A549 (cell line): ENCODE results near the gene ABI3BP.

Experiments used
- CHD2 ChIP-seq: fragments of 150-350 bp; IDR thresholded peaks from 2 replicates; pipeline ENCODE4 v1.6.1; 2014; ENCODE audit warnings: low read length; ENCODE audit not compliant: partially characterized antibody
- CTCF ChIP-seq: fragments of >200 bp; sonication (Bioruptor Twin); formaldehyde crosslinking; IDR thresholded peaks from 3 replicates; pipeline ENCODE4 v1.5.1; 2016
- HEYL ChIP-seq: fragments of 250-450 bp; sonication (Bioruptor Pico); IDR thresholded peaks from 2 replicates; pipeline ENCODE4 v1.8.0; 2021; ENCODE audit warnings: mild to moderate bottlenecking, moderate library complexity
- MAFK ChIP-seq: fragments of 450-650 bp; IDR thresholded peaks from 2 replicates; pipeline ENCODE4 v1.6.1; 2014; ENCODE audit not compliant: partially characterized antibody
- MAX ChIP-seq: IDR thresholded peaks from 2 replicates; pipeline ENCODE4 v1.6.1; 2012
- MYC ChIP-seq: IDR thresholded peaks from 2 replicates; pipeline ENCODE4 v1.6.1; 2012; ENCODE audit warnings: mild to moderate bottlenecking, inconsistent platforms, low read length, improper control_type of control experiment, borderline replicate concordance
- NFE2L2 ChIP-seq: fragments of 150-350 bp; conservative IDR thresholded peaks from 2 replicates; pipeline ENCODE4 v1.6.1; 2014; ENCODE audit warnings: low read length
- PBX3 ChIP-seq: IDR thresholded peaks from 2 replicates; pipeline ENCODE4 v1.6.1; 2012
- POLR2A ChIP-seq: IDR thresholded peaks from 2 replicates; pipeline ENCODE4 v1.6.1; 2012; ENCODE audit warnings: mild to moderate bottlenecking, low read length
- POLR2AphosphoS2 ChIP-seq: conservative IDR thresholded peaks from 2 replicates; pipeline ENCODE4 v1.6.1; 2012; ENCODE audit warnings: low read length, improper control_type of control experiment, inconsistent platforms
- RAD21 ChIP-seq, 2 experiments: fragments of >200 bp in 1 of 2; sonication (Bioruptor Twin) in 1 of 2; formaldehyde crosslinking in 1 of 2; IDR thresholded peaks in 1 of 2; conservative IDR thresholded peaks in 1 of 2; 2 replicates in 1 of 2; 3 replicates in 1 of 2; pipeline ENCODE4 v1.6.1; 2012 to 2018; ENCODE audit warnings: inconsistent platforms in 1 of 2
- RFX5 ChIP-seq: fragments of 450-650 bp; IDR thresholded peaks from 2 replicates; pipeline ENCODE4 v1.7.1; 2014; ENCODE audit warnings: antibody characterized with exemption, mild to moderate bottlenecking, moderate library complexity
- SREBF2 ChIP-seq: fragments of 450-650 bp; IDR thresholded peaks from 2 replicates; pipeline ENCODE4 v1.6.1; 2014; ENCODE audit warnings: mild to moderate bottlenecking, moderate library complexity
- TP53 ChIP-seq: fragments of 250-450 bp; sonication (Bioruptor Pico); IDR thresholded peaks from 2 replicates; pipeline ENCODE4 v1.5.0; 2021; ENCODE audit warnings: mild to moderate bottlenecking, moderate library complexity

GRCh38 chr3:100880845-100881244 lies 112.4 kb downstream of the ABI3BP start:
- no peak for TF ChIP-seq SREBF2
- no peak for TF ChIP-seq CTCF
- no peak for TF ChIP-seq MAFK
- no peak for TF ChIP-seq CHD2
- TF ChIP-seq RFX5: no peak
- TF ChIP-seq MYC: no peak
- no peak for TF ChIP-seq HEYL
- TF ChIP-seq POLR2AphosphoS2: no peak
- no peak for TF ChIP-seq NFE2L2
- TF ChIP-seq RAD21 (conservative IDR thresholded peaks at IDR 0.05 in 1 of 2, IDR thresholded peaks at IDR 0.05 in 1 of 2): no peak
- no peak for TF ChIP-seq MAX
- TF ChIP-seq PBX3: no peak
- TF ChIP-seq POLR2A: no peak
- no peak for TF ChIP-seq TP53 (CRISPR knock-in tag)
